HepG2 (cell line): ENCODE measurements around the gene MMP7. TPM values are rescaled to one million over a fixed set of nuclear protein-coding genes. Genes with fewer than 3 reads are reported as not detected.

ENCODE experiments used
- AGO1 ChIP-seq: fragments of 200-400 bp; formaldehyde crosslinking; IDR thresholded peaks from 2 replicates; pipeline ENCODE4 v1.6.1; 2017; ENCODE audit warnings: mild to moderate bottlenecking, low read depth, low read length, moderate library complexity; ENCODE audit not compliant: poor library complexity, severe bottlenecking
- EED ChIP-seq: sonication (generic); formaldehyde crosslinking; IDR thresholded peaks from 2 replicates; pipeline ENCODE4 v1.5.0; 2020; ENCODE audit warnings: mild to moderate bottlenecking, missing genetic modification reagents
- FOXA1 ChIP-seq, 2 experiments: fragments of 450-650 bp in 1 of 2; sonication (generic) in 1 of 2; formaldehyde crosslinking in 1 of 2; IDR thresholded peaks; 2 replicates each; pipeline versions ENCODE4 v1.4.0 to v1.6.1; 2016 to 2020; ENCODE audit warnings: missing genetic modification reagents in 1 of 2
- IRF2 ChIP-seq: IDR thresholded peaks from 2 replicates; pipeline ENCODE4 v1.6.1; 2018; ENCODE audit warnings: missing genetic modification reagents, missing compliant biosample characterization
- LCORL ChIP-seq, 2 experiments: fragments of 450-650 bp in 1 of 2; sonication (generic) in 1 of 2; formaldehyde crosslinking in 1 of 2; IDR thresholded peaks; 2 replicates each; pipeline versions ENCODE4 v1.5.0 to v1.6.1; 2017 to 2020; ENCODE audit warnings: antibody characterized with exemption in 1 of 2, missing genetic modification reagents in 1 of 2
- MBD4 ChIP-seq: IDR thresholded peaks from 2 replicates; pipeline ENCODE4 v1.6.1; 2012; ENCODE audit warnings: low read length, inconsistent platforms, borderline replicate concordance
- MEIS2 ChIP-seq: sonication (generic); formaldehyde crosslinking; IDR thresholded peaks from 2 replicates; pipeline ENCODE4 v1.9.0; 2021; ENCODE audit warnings: mild to moderate bottlenecking, missing genetic modification reagents
- NFRKB ChIP-seq: fragments of 450-650 bp; IDR thresholded peaks from 2 replicates; pipeline ENCODE4 v1.6.1; 2017
- NKX3-1 ChIP-seq: sonication (generic); formaldehyde crosslinking; IDR thresholded peaks from 2 replicates; pipeline ENCODE4 v1.5.0; 2020; ENCODE audit warnings: missing genetic modification reagents
- RBM39 ChIP-seq: fragments of 200-400 bp; formaldehyde crosslinking; IDR thresholded peaks from one replicate; pipeline ENCODE4 v1.6.1; 2018; ENCODE audit warnings: antibody characterized with exemption, mild to moderate bottlenecking, low read depth, low read length; ENCODE audit not compliant: poor library complexity, severe bottlenecking
- SATB2 ChIP-seq: sonication (generic); formaldehyde crosslinking; IDR thresholded peaks from 2 replicates; pipeline ENCODE4 v1.5.0; 2020; ENCODE audit warnings: missing genetic modification reagents
- SCMH1 ChIP-seq: sonication (generic); formaldehyde crosslinking; IDR thresholded peaks from 2 replicates; pipeline ENCODE4 v1.9.0; 2021; ENCODE audit warnings: missing genetic modification reagents, mild to moderate bottlenecking, borderline replicate concordance
- SMARCE1 ChIP-seq: fragments of 450-650 bp; IDR thresholded peaks from 2 replicates; pipeline ENCODE4 v1.6.1; 2017; ENCODE audit warnings: borderline replicate concordance
- TBX2 ChIP-seq: sonication (generic); formaldehyde crosslinking; IDR thresholded peaks from 2 replicates; pipeline ENCODE4 v1.5.0; 2020; ENCODE audit warnings: missing genetic modification reagents, mild to moderate bottlenecking, borderline replicate concordance
- TCF7L2 ChIP-seq: IDR thresholded peaks from 2 replicates; pipeline ENCODE4 v1.6.1; 2011; ENCODE audit warnings: mild to moderate bottlenecking, low read depth, low read length, moderate library complexity
- TOPORS ChIP-seq: sonication (generic); formaldehyde crosslinking; IDR thresholded peaks from 2 replicates; pipeline ENCODE4 v1.8.0; 2023; ENCODE audit warnings: mild to moderate bottlenecking, missing genetic modification reagents
- YEATS2 ChIP-seq: sonication (generic); formaldehyde crosslinking; IDR thresholded peaks from 2 replicates; pipeline ENCODE4 v1.4.0; 2020; ENCODE audit warnings: missing genetic modification reagents, borderline replicate concordance
- ZNF20 ChIP-seq: sonication (generic); formaldehyde crosslinking; IDR thresholded peaks from 2 replicates; pipeline ENCODE4 v1.4.0; 2020; ENCODE audit warnings: mild to moderate bottlenecking, moderate library complexity, missing genetic modification reagents
- ZNF256 ChIP-seq: sonication (generic); formaldehyde crosslinking; conservative IDR thresholded peaks from 2 replicates; pipeline ENCODE4 v1.4.0; 2020; ENCODE audit warnings: missing genetic modification reagents
- ZNF264 ChIP-seq: sonication (generic); formaldehyde crosslinking; IDR thresholded peaks from 2 replicates; pipeline ENCODE4 v1.4.0; 2020; ENCODE audit warnings: missing genetic modification reagents
- ZNF451 ChIP-seq: sonication (generic); formaldehyde crosslinking; IDR thresholded peaks from 2 replicates; pipeline ENCODE4 v1.5.0; 2020; ENCODE audit warnings: mild to moderate bottlenecking, missing genetic modification reagents
- ZNF530 ChIP-seq: sonication (generic); formaldehyde crosslinking; IDR thresholded peaks from 2 replicates; pipeline ENCODE4 v1.5.0; 2020; ENCODE audit warnings: low read depth, mild to moderate bottlenecking, missing genetic modification reagents
- ZNF557 ChIP-seq: sonication (generic); formaldehyde crosslinking; IDR thresholded peaks from 2 replicates; pipeline ENCODE4 v1.4.0; 2020; ENCODE audit warnings: missing genetic modification reagents
- ZNF567 ChIP-seq: sonication (generic); formaldehyde crosslinking; IDR thresholded peaks from 2 replicates; pipeline ENCODE4 v1.8.1; 2023; ENCODE audit warnings: mild to moderate bottlenecking, missing genetic modification reagents, borderline replicate concordance
- ZNF569 ChIP-seq: sonication (generic); formaldehyde crosslinking; IDR thresholded peaks from 2 replicates; pipeline ENCODE4 v1.5.0; 2020; ENCODE audit warnings: mild to moderate bottlenecking, missing genetic modification reagents, moderate library complexity, borderline replicate concordance
- ZNF619 ChIP-seq: sonication (generic); formaldehyde crosslinking; IDR thresholded peaks from 2 replicates; pipeline ENCODE4 v1.4.0; 2020; ENCODE audit warnings: mild to moderate bottlenecking, missing genetic modification reagents
- ZNF720 ChIP-seq: sonication (generic); formaldehyde crosslinking; IDR thresholded peaks from 2 replicates; pipeline ENCODE4 v1.4.0; 2020; ENCODE audit warnings: missing genetic modification reagents
- ZNF788 ChIP-seq: sonication (generic); formaldehyde crosslinking; IDR thresholded peaks from 2 replicates; pipeline ENCODE4 v1.5.0; 2020; ENCODE audit warnings: mild to moderate bottlenecking, missing genetic modification reagents, borderline replicate concordance
- polyA plus RNA-seq, 8 experiments: library from polyadenylated mRNA; depleted of rRNA in 3 of 8; stranded (reverse) in 7 of 8; unstranded in 1 of 8; fragments of >200 nt; fragmentation: Illumina TruSeq in 4 of 8; extraction: Trizol in 4 of 8; gene quantifications; 2 replicates each; pipeline versions ENCODE4 v1.2.1 to v1.2.3, GENCODE V29; 2011 to 2016; ENCODE audit warnings: low read depth in 4 of 8, missing spikeins in 1 of 8, mixed read lengths in 1 of 8; ENCODE audit not compliant: insufficient read depth in 1 of 8
- total RNA-seq, 5 experiments: library from RNA; depleted of rRNA; stranded (reverse); fragments of >200 nt; fragmentation: Illumina TruSeq; extraction: Trizol; gene quantifications; 2 replicates each; pipeline ENCODE4 v1.2.3, GENCODE V29; 2016; ENCODE audit warnings: low read depth in 1 of 5
- TF ChIP-seq, protein P1 (sequence below): sonication (generic); formaldehyde crosslinking; IDR thresholded peaks from 2 replicates; pipeline ENCODE4 v1.8.1; 2023; ENCODE audit warnings: mild to moderate bottlenecking, missing genetic modification reagents
- TF ChIP-seq, protein P2 (sequence below): sonication (generic); formaldehyde crosslinking; IDR thresholded peaks from 2 replicates; pipeline ENCODE4 v1.8.0; 2022; ENCODE audit warnings: mild to moderate bottlenecking, missing genetic modification reagents; ENCODE audit not compliant: insufficient replicate concordance
- TF ChIP-seq, protein P3 (sequence below): sonication (generic); formaldehyde crosslinking; IDR thresholded peaks from 2 replicates; pipeline ENCODE4 v1.5.1; 2020; ENCODE audit warnings: missing genetic modification reagents, mild to moderate bottlenecking, borderline replicate concordance

MMP7 gene
- total and polyA plus RNA-seq, 2 of the 13 experiments (the other 11 are each of a cell fraction or from before 2014, with no cell fraction given), result 0.17 TPM; not detected in 1

DNA sequence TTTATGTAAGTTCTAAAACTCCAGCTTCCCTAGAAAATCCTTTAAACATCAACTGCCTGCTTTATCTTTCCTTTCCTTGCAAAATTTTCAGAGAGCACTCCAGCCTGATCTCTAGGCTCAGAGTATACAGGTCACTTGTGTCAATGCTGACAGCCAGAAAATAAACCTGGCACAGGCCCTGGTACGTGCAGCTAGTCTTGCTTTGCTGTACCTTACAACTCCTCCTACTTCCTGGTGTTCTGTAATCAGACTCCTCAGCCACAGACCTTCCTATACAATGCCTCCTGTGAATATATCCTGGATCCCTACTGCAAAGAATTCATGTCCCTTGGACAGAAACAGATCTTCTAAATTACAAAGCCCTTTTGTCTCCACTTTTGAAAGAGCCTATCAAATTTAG is 53.7 kb downstream of the MMP7 start (continued):
- TF ChIP-seq AGO1 (no peak), ZNF256 (no peak), ZNF788 (CRISPR knock-in tag) (peak; percentile 65; the same call in 1 of the 2 replicates), EED (CRISPR knock-in tag) (no peak), ZNF264 (CRISPR knock-in tag) (peak; percentile 82; the same call in 1 of the 2 replicates), MBD4 (no peak), FOXA1 (IDR thresholded peaks at IDR 0.05) (no peak), FOXA1 (CRISPR knock-in tag; IDR thresholded peaks at IDR 0.05) (peak; percentile 29; the same call in 1 of the 2 replicates), TOPORS (CRISPR knock-in tag) (no peak), ZNF567 (no peak), ZNF530 (CRISPR knock-in tag) (no peak), LCORL (IDR thresholded peaks at IDR 0.05) (no peak), LCORL (CRISPR knock-in tag; IDR thresholded peaks at IDR 0.05) (peak; percentile 80), SMARCE1 (no peak), SATB2 (0 out of 2 replicates have a peak, but pooled peaks have one; percentile 46), ZNF451 (no peak), NKX3-1 (CRISPR knock-in tag) (0 out of 2 replicates have a peak, but pooled peaks have one; percentile 43), ZNF720 (CRISPR knock-in tag) (no peak), ZNF569 (CRISPR knock-in tag) (0 out of 2 replicates have a peak, but pooled peaks have one; percentile 56), ZNF619 (no peak), TCF7L2 (no peak), ZNF557 (CRISPR knock-in tag) (no peak), NFRKB (no peak), MEIS2 (CRISPR knock-in tag) (peak; percentile 94), RBM39 (no peak), SCMH1 (CRISPR knock-in tag) (no peak), ZNF20 (CRISPR knock-in tag) (no peak), IRF2 (CRISPR knock-in tag) (peak; percentile 90), TBX2 (peak; percentile 81; the same call in 1 of the 2 replicates), YEATS2 (CRISPR knock-in tag) (peak; percentile 60; the same call in 1 of the 2 replicates)
- TF ChIP-seq, protein P1, sequence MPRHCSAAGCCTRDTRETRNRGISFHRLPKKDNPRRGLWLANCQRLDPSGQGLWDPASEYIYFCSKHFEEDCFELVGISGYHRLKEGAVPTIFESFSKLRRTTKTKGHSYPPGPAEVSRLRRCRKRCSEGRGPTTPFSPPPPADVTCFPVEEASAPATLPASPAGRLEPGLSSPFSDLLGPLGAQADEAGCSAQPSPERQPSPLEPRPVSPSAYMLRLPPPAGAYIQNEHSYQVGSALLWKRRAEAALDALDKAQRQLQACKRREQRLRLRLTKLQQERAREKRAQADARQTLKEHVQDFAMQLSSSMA (CRISPR knock-in tag), result no peak
- TF ChIP-seq, protein P2, sequence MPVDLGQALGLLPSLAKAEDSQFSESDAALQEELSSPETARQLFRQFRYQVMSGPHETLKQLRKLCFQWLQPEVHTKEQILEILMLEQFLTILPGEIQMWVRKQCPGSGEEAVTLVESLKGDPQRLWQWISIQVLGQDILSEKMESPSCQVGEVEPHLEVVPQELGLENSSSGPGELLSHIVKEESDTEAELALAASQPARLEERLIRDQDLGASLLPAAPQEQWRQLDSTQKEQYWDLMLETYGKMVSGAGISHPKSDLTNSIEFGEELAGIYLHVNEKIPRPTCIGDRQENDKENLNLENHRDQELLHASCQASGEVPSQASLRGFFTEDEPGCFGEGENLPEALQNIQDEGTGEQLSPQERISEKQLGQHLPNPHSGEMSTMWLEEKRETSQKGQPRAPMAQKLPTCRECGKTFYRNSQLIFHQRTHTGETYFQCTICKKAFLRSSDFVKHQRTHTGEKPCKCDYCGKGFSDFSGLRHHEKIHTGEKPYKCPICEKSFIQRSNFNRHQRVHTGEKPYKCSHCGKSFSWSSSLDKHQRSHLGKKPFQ (CRISPR knock-in tag), result no peak
- TF ChIP-seq, protein P3, sequence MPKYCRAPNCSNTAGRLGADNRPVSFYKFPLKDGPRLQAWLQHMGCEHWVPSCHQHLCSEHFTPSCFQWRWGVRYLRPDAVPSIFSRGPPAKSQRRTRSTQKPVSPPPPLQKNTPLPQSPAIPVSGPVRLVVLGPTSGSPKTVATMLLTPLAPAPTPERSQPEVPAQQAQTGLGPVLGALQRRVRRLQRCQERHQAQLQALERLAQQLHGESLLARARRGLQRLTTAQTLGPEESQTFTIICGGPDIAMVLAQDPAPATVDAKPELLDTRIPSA (CRISPR knock-in tag), result no peak
